T-helper 9 cell (primary cell): ENCODE results near the gene LAMTOR4.

Experiments
- DNase-seq: peaks from one replicate; pipeline ENCODE4 v3.0.0-alpha.2; 2020
- total RNA-seq, 2 donors: gene quantifications; one replicate each; lab custom pipeline; 2026; lab: John Stamatoyannopoulos, UW

The LAMTOR4 gene
- 38.4 to 57.6 reads per million in 2 donors for total RNA-seq

DNA sequence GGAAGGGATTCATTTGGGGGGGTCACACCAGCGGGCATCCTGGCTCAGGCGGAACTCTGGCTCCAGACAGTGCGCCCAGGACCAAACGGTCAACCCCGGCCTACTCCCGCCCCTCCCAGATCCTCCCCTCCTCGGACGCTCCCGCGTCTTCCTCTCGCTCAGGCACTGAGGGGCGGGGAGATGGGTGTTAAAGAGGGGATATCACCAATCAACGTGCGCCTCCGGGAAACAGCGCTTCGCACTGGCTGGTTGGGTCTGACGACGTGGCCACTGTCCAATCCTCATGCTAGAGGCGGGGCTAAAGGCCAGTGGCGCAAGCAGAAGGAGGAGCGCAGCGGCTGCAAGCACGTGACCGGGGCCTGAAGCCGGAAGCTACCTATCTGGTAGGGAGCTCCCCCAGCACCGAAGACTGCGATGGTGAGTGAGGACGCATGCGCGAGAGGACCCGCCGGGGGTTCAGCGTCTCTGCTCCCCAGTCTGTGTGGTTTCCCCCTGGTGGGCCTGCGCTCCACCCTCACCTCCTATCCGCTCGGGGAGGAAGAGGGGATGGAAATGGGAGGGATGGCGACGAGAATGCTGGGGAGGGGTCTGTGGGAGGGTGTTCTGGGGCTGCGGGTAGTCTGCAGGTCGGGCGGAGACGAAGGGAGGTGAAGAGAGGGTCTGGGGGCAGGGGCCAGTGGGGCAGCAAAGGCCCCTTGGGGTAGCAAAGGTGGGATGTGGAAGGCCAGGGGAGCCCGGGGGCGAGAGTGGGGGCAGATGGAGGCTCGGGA is at the start of gene LAMTOR4:
LAMTOR4 (plus strand) TSS at position 360 of the 770 bp plus-strand sequence; CDS start at position 415, 55 bp downstream.
- DNase-seq, result peak; percentile 94

- no peak for DNase-seq
Observed at GRCh38 chr7:100099452-100099851, 49.3 kb upstream of the LAMTOR4 start.

DNA sequence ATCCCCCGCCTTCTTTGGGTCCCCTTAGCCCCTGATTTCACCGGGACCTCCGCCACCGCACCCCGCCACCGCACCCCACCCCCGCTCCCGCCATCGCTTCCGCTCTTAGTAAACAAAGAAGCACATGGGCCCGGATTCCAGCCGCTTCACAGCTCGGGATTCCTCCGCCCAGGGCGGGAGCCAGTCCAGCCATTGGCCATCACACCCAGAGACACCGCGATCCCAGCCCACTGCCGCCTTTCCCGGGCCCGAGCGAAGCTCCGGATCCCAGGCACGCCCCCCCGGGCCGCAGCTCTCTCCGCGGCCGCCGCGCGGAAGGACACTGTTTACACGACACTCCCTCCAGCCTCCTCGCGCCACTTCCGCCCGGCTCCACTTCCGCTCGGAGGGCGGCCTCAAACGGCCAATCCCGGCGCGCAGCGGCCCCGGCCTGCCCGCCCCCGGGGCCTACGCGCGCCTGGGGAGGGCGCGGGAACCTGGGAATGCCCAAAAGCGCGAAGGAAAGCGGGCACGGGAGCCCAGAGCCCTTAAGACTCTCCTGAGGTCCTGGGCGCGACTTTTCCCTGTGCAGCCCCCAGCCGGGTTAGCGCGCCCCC is 48.2 kb upstream of the LAMTOR4 start:
- DNase-seq, result peak; percentile 74

DNA sequence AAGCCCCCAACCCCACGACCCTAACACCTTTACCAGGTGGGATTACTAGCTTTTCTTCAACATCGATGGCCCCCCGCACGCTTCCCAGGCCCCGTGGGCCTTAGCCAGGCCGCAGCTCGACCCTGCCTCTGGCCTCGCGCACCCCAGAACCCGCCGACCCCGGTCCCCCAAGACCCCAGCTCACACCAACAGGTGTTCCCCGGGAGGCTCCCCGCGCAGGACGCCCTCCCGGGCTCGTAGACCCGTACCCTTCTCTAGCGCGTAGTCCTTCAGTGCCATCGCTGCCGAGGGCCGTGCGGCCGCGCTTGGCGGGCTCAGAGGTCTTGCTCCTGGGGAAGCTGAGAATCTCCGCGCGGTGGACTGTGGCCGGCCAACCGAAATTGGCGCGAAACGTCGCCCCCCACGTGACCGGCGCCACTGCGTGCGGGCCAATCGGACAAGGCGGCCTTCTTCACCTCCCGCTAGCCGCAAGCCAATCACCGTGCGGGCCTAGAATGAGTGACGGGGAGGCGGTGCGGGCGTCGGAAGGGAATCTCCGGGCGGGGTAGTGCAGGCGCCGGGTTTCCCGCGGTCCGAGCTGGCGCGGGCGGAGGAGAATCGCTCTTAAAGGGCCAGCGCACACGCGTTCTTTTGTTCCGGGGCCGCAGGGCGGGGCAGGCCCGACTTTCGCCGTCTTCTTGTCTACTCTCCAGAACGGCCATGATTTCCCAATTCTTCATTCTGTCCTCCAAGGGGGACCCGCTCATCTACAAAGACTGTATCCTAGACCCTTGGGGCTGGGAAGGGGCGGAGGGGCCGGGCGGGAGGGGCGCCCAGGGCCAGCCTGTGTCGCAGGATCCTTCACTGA is 47.5 kb upstream of the LAMTOR4 start, which contains the start of the genes AP4M1 and MCM7:
AP4M1 (plus strand) TSS at position 628 of the 847 bp plus-strand sequence; CDS start at position 700, 72 bp downstream.
MCM7 (minus strand) TSS at position 382 of the 847 bp plus-strand sequence; CDS start at position 279, 103 bp downstream.
- DNase-seq, result peak; percentile 93

DNA sequence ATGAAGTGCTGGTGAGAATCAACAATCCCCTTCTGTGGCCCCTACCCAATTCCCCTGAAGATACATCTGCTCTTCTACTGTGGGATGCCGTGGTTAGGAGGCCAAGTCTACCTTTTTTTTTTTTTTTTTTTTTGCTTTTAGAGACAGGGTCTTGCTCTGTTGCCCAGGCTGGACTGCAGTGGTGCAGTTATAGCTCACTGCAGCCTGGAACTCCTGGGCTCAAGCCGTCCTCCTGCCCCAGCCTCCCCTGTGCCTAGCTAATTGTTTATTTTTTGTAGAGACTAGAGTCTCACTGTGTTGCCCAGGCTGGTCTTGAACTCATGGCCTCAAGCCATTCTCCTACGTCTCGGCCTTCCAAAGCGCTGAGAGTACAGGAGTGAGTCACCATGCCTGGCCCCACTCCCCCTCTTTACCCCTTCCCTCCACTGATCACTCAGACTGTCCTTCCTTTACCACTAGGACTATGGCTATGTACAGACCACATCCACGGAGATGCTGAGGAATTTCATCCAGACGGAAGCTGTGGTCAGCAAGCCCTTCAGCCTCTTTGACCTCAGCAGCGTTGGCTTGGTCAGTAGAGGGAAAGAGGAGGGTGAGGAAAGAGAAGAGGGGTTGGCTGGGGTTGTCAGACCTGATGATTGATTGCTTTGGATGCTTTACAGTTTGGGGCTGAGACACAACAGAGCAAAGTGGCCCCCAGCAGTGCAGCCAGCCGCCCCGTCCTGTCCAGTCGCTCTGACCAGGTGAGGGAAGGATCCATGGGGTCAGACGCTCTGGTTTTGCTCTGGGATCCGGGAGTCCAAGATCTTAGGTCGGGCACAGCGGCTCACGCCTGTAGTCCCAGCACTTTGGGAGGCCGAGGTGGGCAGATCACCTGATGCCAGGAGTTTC is 45.5 kb upstream of the LAMTOR4 start:
- no peak for DNase-seq

DNA sequence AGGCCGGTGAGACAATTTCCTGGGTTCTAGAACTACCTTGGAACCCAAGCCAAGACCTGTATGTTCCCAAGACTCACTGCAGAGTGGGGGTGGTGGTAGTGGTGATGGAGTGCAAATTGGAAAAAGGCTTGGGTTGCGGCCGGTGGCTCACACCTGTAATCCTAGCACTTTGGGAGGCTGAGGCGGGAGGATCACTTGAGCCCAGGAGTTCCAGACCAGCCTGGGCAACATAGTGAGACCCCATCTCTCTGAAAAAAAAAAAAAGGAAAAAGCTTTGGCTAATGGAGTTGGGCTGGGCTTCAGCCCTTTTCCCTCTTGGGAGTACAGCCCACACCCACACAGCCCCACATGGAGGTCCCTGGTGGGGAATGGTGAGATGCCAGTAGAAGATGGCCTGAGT is 43.2 kb upstream of the LAMTOR4 start:
- no peak for DNase-seq

- DNase-seq, result no peak
Observed at GRCh38 chr7:100106633-100107032, 42.1 kb upstream of the LAMTOR4 start.

DNA sequence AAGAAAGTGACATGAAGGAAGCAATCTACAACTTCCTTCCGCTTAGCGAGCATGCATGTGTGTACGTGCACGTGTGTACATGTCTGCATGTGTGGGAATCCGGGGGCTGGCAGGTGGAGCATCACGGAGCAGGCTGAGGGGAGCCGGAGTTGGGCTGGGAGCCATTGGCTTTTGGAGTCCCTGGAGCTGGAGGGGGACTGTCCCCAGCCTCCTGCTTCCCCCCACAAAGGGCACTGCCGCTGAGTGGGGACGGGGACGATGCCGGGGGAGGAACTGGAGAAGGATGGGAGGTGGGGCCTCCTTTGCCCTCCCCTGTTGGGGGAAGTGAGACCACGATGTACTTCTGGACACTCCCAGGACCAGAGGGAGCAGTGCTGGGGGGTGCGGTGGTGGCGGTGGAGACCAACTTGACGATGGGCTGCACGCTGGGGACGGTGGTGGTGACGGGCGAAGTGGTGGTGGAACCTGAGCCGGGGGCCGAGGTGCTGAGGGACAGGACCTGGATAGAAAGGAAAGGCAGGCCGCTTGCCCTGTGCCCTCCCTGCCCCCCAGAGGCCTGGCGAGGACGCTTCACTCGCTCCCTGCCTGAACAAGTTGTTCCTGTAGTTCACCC is 41.5 kb upstream of the LAMTOR4 start:
- DNase-seq, result no peak

- DNase-seq, result no peak
Observed at GRCh38 chr7:100107890-100108289, 40.8 kb upstream of the LAMTOR4 start.

DNA sequence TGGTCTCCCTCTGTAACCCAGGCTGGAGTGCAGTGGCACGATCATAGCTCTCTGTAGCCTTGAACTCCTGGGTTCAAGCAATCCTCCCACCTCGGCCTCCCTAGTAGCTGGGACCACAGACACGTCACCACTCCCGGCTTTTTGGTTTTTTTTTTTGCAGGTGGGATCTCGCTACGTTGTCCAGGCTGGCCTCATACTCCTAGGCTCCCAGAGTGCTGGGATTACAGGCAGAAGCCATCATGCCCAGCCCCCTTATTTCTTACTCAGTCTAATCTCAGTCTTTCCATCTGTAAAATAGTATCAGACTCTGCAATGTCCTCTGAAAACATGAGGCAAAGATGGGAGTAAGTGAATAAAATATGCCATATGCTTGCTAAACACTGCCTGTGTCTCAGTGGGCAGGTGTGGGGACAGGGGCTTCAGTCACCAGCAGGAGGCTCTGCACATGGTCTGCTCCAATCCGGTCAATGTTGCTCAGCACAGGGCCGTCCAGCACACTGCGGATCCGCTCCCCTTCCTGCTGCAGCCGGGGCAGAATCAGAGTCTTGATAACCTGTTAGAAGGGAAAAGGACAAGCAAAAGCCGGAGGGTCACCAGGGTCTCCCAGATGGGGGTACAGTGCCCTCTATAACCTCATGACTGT is 39.1 kb upstream of the LAMTOR4 start:
- no peak for DNase-seq

DNA sequence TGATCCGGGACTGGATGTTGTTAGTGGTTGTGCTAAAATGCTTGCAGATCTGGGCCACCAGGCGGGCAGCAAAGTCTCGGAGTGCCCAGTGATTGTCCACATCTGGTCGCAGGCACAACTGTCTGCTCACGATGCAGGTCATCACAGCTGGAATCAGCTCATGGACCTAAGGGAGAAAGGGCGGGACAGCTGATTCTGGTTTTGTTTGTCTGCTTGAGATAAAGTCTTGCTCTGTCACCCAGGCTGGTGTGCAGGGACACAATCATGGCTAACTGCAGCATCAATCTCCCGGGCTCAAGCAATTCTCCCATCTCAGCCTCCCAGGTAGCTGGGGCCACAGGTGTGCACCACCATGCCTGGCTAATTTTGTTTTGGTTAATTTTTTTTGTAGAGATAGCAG is 37.6 kb upstream of the LAMTOR4 start:
- no peak for DNase-seq

DNA sequence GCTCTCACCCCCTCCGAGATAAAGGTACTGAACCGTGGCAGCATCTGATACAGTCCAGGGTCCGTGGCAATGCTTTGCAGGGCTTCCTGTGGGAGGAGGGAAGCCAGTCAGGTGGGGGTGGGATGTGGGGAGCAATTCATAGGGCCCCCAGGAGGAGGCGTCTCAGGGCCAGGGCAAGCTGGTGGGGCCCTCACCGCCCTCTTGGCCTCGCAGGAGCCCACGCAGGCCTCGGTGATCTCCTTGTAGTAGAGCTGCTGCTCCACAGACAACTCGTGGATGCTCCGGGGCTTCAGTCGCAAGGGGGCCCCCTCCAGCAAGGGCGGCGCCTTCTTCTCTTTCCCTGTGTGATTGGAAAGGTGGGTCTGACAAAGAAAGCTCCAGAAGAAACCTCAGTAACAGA is 36.8 kb upstream of the LAMTOR4 start:
- no peak for DNase-seq

- DNase-seq, result no peak
Observed at GRCh38 chr7:100115026-100115425, 33.7 kb upstream of the LAMTOR4 start.

DNA sequence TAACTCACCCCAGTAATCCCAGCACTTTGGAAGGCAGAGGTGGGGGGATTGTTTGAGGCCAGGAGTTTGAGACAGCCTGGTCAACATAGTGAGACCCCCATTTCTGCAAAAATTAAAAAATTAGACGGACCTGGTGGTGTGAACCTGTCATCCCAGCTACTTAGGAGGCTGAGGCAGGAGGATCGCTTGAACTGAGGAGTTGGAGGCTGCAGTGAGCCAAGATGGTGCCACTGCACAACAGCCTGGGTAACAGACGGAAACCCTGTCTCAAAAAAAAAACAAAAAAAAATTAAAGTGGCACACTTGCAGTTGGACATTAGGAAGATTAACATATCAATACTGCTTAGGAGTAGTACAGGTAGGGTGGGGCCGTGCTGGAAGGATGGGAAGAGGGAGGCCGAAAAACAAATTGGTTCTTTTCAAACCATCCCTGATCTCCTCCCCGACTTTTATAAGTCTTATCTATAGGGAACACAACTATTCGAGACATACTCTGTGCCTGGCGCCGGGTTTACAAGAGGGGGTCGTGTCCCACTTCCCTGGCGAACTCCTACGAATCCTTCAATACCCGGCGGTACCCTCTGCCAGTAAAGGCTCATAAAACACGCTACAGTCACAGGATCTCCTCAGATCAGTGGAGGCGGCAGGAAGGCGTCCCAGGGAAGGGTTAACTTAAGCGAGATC is 30.2 kb upstream of the LAMTOR4 start:
- DNase-seq, result no peak

DNA sequence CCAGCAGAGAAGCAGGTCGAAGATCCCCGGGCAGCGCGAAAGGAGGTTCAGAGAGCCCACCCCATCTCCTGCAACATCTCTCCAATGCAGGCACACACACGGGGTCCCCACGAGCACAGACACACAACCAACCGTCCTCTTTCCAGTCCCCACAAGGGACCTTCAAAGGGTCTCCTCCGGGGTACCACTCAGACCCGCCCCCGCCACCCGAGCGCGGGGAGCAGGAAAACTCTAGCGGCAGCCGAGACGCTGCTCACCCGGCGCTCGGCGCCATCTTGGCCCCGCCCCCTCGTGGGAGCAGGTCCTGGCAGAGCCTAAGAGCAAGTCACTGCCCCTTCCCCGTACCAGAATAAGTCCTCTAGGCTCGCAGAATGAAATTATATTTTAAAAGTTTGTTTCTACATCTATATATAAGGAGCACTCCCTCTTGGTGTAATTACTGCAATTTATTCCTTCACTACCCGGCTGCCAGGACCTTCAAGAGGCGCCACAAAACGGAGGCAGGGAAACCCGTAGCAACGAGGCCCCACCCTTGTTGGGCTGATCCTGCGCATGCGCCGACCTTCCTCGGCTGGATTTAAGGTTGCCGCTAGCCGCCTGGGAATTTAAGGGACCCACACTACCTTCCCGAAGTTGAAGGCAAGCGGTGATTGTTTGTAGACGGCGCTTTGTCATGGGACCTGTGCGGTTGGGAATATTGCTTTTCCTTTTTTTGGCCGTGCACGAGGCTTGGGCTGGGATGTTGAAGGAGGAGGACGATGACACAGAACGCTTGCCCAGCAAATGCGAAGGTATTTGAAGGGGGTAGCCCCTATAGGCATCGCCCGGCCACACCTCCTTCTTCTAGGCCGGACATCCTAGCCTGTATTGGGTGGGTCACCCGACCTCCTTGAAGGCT is 29.4 kb upstream of the LAMTOR4 start, which contains the start of the genes CNPY4 and TAF6:
CNPY4 (plus strand) TSS at position 563 of the 898 bp plus-strand sequence; CDS start at position 674, 111 bp downstream.
TAF6 (minus strand) TSS at position 287 of the 898 bp plus-strand sequence. CDS start 5,149 bp downstream, outside the sequence.
- DNase-seq, result peak; percentile 95

DNA sequence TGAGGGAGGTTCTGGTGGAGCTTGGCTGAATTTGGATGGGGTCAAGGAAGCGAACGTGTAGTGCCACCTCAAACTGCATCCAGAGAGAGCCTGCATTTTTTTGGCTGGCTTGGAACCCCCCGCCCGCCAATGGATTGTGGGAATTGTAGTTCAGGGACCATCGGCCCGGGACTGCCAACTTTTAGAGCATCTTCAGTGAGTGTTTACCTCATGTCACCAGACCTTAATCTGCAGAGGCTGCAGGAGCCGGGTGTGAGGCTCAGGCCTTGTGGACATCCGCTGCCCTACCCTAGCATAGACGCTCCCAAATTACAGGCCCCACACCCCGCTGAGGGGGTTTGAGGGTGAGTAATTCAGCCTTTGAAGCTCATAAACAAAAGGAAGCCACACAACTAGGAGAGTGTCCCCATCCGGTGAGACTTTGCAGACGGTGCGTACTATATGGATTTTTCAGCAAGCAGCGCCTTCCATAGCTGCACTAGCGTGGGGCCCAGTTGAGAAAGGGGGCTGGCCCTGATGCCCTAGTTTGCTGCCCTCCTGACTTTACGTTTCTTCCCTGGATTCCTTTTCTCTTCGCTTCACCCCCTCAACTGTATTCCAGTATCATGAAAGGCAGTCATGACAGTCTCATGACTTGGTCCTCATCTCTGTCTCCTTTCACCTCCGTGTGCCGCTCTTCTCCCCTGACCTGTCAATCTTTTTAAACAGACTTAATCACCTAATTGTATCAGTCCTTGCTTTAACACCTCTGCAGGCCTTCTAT is 28.6 kb upstream of the LAMTOR4 start:
- DNase-seq, result peak; percentile 58

DNA sequence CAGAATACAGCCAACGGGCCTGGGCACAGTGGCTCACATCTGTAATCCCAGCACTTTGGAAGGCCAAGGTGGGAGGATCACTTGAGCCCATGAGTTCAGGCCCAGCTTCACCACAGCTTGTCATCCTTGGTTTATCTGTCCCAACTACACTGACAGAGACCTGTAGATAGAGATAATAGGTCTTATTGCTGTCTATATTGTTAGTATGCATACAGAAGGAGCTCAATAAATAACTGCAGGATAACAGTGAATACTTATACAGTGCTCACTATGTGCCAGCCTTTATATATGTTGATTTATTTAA is 28.0 kb upstream of the LAMTOR4 start:
- DNase-seq, result no peak

GRCh38 chr7:100122067-100122466 is 26.7 kb upstream of the LAMTOR4 start:
- DNase-seq, result no peak
